Left forelimb (tissue), 1 donor: Measurements from ENCODE around the gene ATG10.
A peak's percentile ranks its signal among the peaks of the same experiment; 100 is the strongest.

Experiments
- DNase-seq: peaks from one replicate; pipeline ENCODE4 v3.0.0-alpha.2; 2018; ENCODE audit warnings: low spot score

The ATG10 gene

GRCh38 chr5:82276800-82277612 is 305.2 kb downstream of the ATG10 start:
- DNase-seq, result no peak

- DNase-seq, result no peak
Observed at GRCh38 chr5:82277613-82277986, 305.8 kb downstream of the ATG10 start.

GRCh38 chr5:82277987-82278710 is 306.3 kb downstream of the ATG10 start, which contains the start of gene RPS23:
Gene RPS23, minus strand, starts transcription at chr5:82278354. Its CDS starts 31 bp downstream, at chr5:82278323.
- peak; percentile 94 for DNase-seq

- DNase-seq, result no peak
Observed at GRCh38 chr5:82278711-82279370, 307.0 kb downstream of the ATG10 start.

- DNase-seq, result no peak
Observed at GRCh38 chr5:82283893-82284292, 312.1 kb downstream of the ATG10 start.

- no peak for DNase-seq
Observed at GRCh38 chr5:82285206-82285605, 313.4 kb downstream of the ATG10 start.

- no peak for DNase-seq
Observed at GRCh38 chr5:82287625-82288024, 315.8 kb downstream of the ATG10 start.

GRCh38 chr5:82290005-82290404 is 318.2 kb downstream of the ATG10 start:
- DNase-seq, result no peak

GRCh38 chr5:82290908-82291307 is 319.1 kb downstream of the ATG10 start:
- DNase-seq, result no peak

- DNase-seq, result no peak
Observed at GRCh38 chr5:82291420-82291819, 319.6 kb downstream of the ATG10 start.

- no peak for DNase-seq
Observed at GRCh38 chr5:82295144-82295543, 323.3 kb downstream of the ATG10 start.

- no peak for DNase-seq
Observed at GRCh38 chr5:82295959-82296531, 324.2 kb downstream of the ATG10 start.

- no peak for DNase-seq
Observed at GRCh38 chr5:82296929-82297328, 325.1 kb downstream of the ATG10 start.

GRCh38 chr5:82297711-82298110 is 325.9 kb downstream of the ATG10 start:
- no peak for DNase-seq

GRCh38 chr5:82298668-82299067 is 326.8 kb downstream of the ATG10 start:
- no peak for DNase-seq

- DNase-seq, result no peak
Observed at GRCh38 chr5:82301190-82301589, 329.4 kb downstream of the ATG10 start.
